ENCODE data around the gene YKT6.

The YKT6 gene

GRCh38 chr7:44228571-44229350, 28.0 kb downstream of the YKT6 start:
- H3K36me3 ChIP-seq (ENCODE audit: control insufficient read depth in 2 of 2, insufficient read depth in 1 of 2, low read length in 2 of 2) = no peaks in the 10 kb centered on the region
- H3K4me3 ChIP-seq (ENCODE audit: low read depth, low read length) = no peak overlapping the region
- TF ChIP-seq ZNF701 (tag by site-specific recombination; IDR thresholded peaks at IDR 0.05) = no peak
- TF ChIP-seq REST (tag by site-specific recombination; IDR thresholded peaks at IDR 0.05) = peak; percentile 47; the same call in 1 of the 2 replicates
- H3K27ac ChIP-seq (ENCODE audit: extremely low read depth, low read depth, low read length) = no peak overlapping the region
- CTCF ChIA-PET = interaction anchor here (1.0 to 1.3 kb wide), 2 partner anchors 12 to 16 kb away, joined by 3 read pairs; no protein-coding TSS in a partner anchor
- no peaks in the 10 kb centered on the region; the same call in 1 of the 2 replicates for H3K4me1 ChIP-seq (ENCODE audit: control insufficient read depth, insufficient read depth, low read length)
- POLR2A ChIA-PET = no interaction called here
- no peaks in the 10 kb centered on the region for H3K9me3 ChIP-seq (ENCODE audit: control insufficient read depth, insufficient read depth, low read depth, low read length)

- Histone ChIP-seq H3K4me3 (ENCODE audit: low read depth, low read length) (no peak overlapping the region), H3K27ac (ENCODE audit: extremely low read depth, low read depth, low read length) (no peak overlapping the region), H3K4me1 (ENCODE audit: control insufficient read depth, insufficient read depth, low read length) (no peaks in the 10 kb centered on the region), H3K9me3 (ENCODE audit: control insufficient read depth, insufficient read depth, low read depth, low read length) (no peaks in the 10 kb centered on the region), H3K36me3 (ENCODE audit: control insufficient read depth in 2 of 2, insufficient read depth in 1 of 2, low read length in 2 of 2) (no peaks in the 10 kb centered on the region)
- no peak for TF ChIP-seq ZNF19 (tag by site-specific recombination; IDR thresholded peaks at IDR 0.05; ENCODE audit: low read depth)
- TF ChIP-seq HIC1 (tag by site-specific recombination; IDR thresholded peaks at IDR 0.05) = 0 out of 2 replicates have a peak, but pooled peaks have one; percentile 25
- TF ChIP-seq TCF7L2 (IDR thresholded peaks at IDR 0.05; ENCODE audit: borderline replicate concordance, low read depth, low read length) = no peak
- TF ChIP-seq ZNF239 (tag by site-specific recombination; IDR thresholded peaks at IDR 0.05) = no peak
- TF ChIP-seq ZNF544 (tag by site-specific recombination; IDR thresholded peaks at IDR 0.05) = no peak
- no peak for TF ChIP-seq ZNF530 (tag by site-specific recombination; IDR thresholded peaks at IDR 0.05; ENCODE audit: low read depth)
- no peak for TF ChIP-seq ZNF2 (tag by site-specific recombination; IDR thresholded peaks at IDR 0.05)
- no peak for TF ChIP-seq ZNF138 (tag by site-specific recombination; IDR thresholded peaks at IDR 0.05; ENCODE audit: borderline replicate concordance)
- TF ChIP-seq ZIC2 (tag by site-specific recombination; IDR thresholded peaks at IDR 0.05) = peak; percentile 44
- no peak for TF ChIP-seq FEZF1 (tag by site-specific recombination; IDR thresholded peaks at IDR 0.05)
- TF ChIP-seq ZNF670 (tag by site-specific recombination; IDR thresholded peaks at IDR 0.05; ENCODE audit: low read depth) = no peak
- ChIA-PET CTCF (interaction anchor here (0.9 kb wide), 1 partner anchor 16 kb away, joined by 3 read pairs; no protein-coding TSS in a partner anchor), POLR2A (no interaction called here)
These were observed 28.8 kb downstream of the YKT6 start for GRCh38 chr7:44229546-44230105.

GRCh38 chr7:44230286-44230685, 29.5 kb downstream of the YKT6 start:
- H3K4me1 ChIP-seq (ENCODE audit: control insufficient read depth, insufficient read depth, low read length) = no peaks in the 10 kb centered on the region
- TF ChIP-seq ZNF501 (tag by site-specific recombination; IDR thresholded peaks at IDR 0.05) (no peak), ZNF561 (tag by site-specific recombination; IDR thresholded peaks at IDR 0.05; ENCODE audit: borderline replicate concordance) (no peak), ZFHX2 (tag by site-specific recombination; conservative IDR thresholded peaks at IDR 0.05) (peak; percentile 46; the same call in 1 of the 2 replicates), EGR2 (tag by site-specific recombination; IDR thresholded peaks at IDR 0.05; ENCODE audit: low read depth) (peak; percentile 41; the same call in 1 of the 2 replicates)
- no peaks in the 10 kb centered on the region for H3K36me3 ChIP-seq (ENCODE audit: control insufficient read depth in 2 of 2, insufficient read depth in 1 of 2, low read length in 2 of 2)
- H3K27ac ChIP-seq (ENCODE audit: extremely low read depth, low read depth, low read length) = no peak overlapping the region
- H3K4me3 ChIP-seq (ENCODE audit: low read depth, low read length) = no peak overlapping the region
- POLR2A ChIA-PET = no interaction called here
- CTCF ChIA-PET = interaction anchor here (0.9 kb wide), 1 partner anchor 16 kb away, joined by 3 read pairs; no protein-coding TSS in a partner anchor
- no peaks in the 10 kb centered on the region for H3K9me3 ChIP-seq (ENCODE audit: control insufficient read depth, insufficient read depth, low read depth, low read length)

Data from HEK293 (cell line).